Stimulated activated CD4-positive, alpha-beta T cell treated with anti-CD3 and anti-CD28 coated beads, Interleukin-1b, Interleukin-23, amount 100 ng/mL, for 24 hours (primary cell): Measurements from ENCODE around the gene DNAL1.
"Not testable (repeated sequence)": the region's sequence is repeated elsewhere in the genome, so short reads cannot be mapped to it uniquely, and the experiment has no call there.

ENCODE experiments used
- DNase-seq, 4 experiments: peaks; one replicate each; pipeline ENCODE4 v3.0.0-alpha.2; 2020; ENCODE audit warnings: low read depth in 4 of 4, low spot score in 1 of 4

Gene DNAL1, protein sequence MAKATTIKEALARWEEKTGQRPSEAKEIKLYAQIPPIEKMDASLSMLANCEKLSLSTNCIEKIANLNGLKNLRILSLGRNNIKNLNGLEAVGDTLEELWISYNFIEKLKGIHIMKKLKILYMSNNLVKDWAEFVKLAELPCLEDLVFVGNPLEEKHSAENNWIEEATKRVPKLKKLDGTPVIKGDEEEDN

DNA sequence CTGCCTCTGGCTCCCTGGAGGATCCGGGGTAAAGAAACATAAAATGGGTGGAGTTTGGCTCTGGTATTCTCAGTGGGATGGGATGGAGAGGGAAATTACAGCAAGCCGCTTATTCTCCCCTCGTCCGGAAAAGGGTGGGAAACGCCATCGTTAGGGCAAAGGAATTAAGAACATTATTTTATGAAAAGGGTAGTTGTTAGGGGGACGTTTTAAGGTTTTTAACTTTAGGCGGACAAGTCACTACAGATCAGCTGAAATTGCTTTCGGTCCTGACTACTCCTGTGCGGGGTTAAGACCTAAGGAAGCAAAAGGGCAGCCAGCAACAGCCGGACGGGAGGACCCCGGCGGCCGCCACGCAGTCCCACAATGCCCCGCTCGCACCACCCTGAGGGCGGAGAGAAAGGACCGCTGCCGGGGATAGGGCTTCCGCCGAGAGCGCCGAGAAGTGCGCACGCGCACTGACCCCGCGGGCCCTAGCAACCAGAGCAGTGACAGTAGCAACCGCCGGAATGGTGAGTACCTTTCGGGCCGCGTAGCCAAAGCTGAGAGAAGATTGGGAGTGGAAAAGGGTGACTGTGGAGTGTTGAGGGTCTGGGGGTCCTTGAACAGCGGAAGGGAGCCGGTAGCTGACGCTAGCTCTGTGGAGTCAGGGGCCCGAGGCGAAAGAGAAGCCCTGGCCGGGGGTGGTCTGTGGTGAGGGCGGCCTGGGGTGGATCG is at the start of gene DNAL1:
Gene DNAL1, plus strand, starts transcription at position 456 of the 717 bp plus-strand sequence. Its CDS starts 54 bp downstream, at position 510.
- DNase-seq, result peak; percentile 69 to 89 (median 85)

DNA sequence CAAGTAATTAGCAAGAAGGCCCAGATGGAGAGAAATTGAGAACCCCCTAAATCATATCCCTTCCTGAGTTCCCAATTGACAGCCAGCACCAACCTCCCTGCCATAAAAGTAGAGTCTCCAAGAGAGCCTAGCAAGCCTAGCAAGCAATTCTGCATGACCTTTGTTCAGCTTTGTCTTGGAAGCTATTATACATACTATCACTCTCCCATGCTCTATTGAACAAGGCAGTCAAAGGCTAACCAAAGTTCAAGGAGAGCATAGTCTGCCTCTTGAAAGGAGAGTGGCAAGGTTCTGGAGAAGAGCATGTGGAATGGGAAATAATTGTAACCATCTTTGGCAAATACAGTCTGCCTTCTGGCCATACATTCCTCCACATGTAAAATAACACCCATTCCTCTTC is 45.3 kb upstream of the DNAL1 start:
- DNase-seq, result no peak

DNA sequence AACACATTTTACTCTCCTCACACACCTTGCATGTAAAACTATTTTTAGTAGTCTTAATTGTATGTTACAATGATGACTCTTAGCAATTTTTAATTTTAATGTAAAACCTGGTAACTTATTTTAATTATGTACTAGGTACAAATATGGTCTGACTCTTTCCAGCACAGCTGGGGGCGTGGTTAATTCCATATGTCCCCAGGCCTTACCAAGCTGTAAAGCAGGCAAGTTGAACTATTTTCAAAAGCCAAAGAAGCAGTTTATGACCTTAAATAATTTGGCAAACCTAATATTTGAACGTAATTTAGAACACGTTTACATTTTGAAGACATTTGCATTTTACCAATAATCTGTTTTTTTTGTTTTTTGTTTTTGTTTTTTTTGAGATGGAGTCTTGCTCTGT is 41.8 kb upstream of the DNAL1 start:
- no peak for DNase-seq

DNA sequence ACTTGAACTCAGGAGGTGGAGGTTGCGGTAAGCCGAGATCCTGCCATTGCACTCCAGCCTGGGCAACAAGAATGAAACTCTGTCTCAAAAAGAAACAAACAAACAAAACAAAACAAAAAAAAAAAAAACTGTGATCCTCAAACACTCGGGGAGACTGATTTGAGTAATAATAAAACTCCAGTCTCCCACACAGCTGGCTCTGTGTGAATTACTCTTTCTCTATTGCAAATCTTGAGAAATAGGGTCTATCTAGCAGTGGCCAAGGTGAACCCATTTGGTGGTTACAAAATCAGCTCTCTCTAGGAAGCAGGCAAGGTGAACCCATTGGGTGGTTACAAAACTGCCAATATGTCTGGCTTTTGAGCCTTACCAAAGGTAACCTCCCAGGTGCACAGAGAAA is 38.5 kb upstream of the DNAL1 start:
- no peak for DNase-seq

DNA sequence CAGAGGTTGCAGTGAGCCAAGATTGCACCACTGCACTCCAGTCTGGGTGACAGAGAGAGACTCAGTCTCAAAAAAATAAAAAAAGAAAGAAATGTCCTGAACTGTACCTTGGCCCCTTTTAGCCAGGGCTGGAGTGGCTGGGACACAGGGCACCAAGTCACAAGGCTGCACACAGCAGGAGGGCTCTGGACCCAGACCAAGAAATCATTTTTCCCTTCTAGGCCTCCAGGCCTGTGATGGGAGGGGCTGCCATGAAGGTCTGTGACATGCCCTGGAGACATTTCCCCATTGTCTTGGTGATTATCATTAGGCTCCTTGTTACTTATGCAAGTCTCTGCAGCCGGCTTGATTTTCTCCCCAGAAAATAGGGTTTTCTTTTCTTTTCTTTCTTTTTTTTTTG is 37.5 kb upstream of the DNAL1 start:
- no peak for DNase-seq

DNA sequence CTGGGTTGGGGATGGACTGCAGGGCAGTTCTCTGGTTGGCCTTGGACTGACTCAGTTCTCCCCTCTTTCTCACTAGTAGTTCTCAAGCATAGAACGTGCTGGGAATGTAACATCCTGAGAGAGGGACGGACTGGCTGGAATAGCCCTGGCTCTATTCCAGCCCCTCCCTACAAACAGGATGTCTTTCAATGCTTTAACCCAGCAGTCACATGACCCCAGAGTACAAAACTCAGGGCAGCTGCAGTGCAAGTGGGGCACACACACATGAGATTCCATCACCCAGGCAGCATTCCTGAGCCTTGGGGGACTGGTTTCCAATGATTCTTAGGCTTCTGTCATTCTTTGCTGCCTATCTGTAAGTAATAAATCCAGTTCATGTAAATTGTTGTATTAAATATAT is 34.1 kb upstream of the DNAL1 start:
- DNase-seq, result no peak

DNA sequence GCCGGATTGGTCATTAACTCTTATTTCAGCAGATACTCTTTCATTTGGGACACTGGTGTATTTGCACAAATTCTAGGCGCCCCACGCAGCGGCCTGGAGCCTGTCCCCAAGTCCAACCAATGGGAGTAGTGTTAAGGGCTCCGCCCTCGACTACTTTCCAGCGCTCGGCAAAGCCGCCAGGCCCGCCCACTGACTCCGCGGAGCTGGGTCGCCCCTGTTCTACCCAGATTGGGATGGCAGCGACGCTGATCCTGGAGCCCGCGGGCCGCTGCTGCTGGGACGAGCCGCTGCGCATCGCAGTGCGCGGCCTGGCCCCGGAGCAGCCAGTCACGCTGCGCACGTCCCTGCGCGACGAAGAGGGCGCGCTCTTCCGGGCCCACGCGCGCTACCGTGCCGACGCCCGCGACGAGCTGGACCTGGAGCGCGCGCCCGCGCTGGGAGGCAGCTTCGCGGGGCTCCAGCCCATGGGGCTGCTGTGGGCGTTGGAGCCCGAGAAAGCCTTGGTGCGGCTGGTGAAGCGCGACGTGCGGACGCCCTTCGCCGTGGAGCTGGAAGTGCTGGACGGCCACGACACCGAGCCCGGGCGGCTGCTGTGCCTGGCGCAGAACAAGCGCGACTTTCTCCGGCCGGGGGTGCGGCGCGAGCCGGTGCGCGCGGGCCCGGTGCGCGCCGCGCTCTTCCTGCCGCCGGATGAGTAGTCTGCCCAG is 32.3 kb upstream of the DNAL1 start, which contains the start of gene ACOT6:
Gene ACOT6, plus strand, starts transcription at position 179 of the 707 bp plus-strand sequence. Its CDS starts 55 bp downstream, at position 234.
- DNase-seq, result peak; percentile 16 to 64 (median 30)

DNA sequence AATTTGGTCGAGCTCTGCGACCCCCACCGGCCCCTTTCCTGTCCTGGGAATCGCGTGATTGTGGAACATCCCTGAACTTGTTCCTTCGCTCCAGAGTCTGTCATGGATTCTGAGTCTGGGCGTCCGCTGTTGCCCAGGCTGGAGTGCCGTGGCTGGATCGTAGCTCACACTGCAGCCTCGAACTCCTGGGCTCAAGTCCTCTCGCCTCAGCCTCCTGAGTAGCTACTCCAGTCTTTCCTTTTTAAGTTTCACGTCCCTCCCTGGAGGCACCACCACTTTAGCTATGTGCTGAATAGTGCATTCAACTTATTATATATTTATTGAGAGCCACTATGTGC is 31.8 kb upstream of the DNAL1 start:
- DNase-seq, result no peak

DNA sequence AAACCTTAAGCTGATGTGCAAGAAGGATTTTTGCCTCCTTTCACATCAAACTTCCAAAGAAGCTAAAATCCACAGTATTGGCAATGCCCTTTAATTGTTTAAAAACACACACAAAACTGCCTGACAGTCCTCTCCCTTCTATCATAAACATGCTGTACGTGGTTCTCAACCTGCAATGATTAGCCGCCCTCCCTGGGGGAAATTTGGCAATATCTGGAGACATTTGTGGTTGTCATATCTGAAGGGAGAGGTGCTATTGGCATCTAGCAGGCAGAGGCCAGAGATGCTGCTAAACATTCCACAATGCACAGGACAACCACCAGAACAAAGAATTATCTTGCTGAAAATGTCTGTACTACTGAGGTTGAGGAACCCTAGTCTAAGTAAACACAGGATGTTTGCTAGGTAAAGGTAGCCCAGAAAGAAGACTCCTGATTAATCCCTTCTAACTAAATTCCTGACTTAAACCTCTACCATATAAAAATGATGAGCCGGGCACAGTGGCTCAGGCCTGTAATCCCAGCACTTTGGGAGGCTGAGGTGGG is 31.3 kb upstream of the DNAL1 start:
- no peak for DNase-seq

DNA sequence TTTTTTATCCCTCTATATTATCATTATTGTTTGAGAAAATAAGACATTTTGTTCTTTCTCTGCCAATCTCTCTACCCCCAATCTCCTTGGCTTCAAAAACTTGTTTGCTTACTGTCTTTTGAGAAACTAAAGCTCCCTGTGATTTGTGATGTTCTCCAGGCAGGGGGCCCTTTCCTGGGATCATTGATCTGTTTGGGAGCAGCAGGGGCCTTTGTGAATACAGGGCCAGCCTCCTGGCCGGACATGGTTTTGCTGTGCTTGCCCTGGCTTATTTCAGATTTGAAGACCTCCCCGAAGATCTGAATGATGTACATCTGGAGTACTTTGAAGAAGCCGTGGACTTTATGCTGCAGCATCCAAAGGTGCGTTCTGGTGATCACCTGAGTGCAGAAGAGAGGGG is 28.0 kb upstream of the DNAL1 start:
- no peak for DNase-seq

DNA sequence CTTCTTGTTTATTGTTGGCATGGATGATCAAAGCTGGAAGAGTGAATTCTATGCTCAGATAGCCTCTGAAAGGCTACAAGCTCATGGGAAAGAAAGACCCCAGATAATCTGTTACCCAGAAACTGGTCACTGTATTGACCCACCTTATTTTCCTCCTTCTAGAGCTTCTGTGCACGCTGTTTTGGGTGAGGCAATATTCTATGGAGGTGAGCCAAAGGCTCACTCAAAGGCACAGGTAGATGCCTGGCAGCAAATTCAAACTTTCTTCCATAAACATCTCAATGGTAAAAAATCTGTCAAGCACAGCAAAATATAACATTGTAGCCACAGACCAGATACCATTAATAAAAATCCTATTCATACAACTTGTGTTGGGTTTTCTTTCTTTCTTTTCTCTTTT is 25.3 kb upstream of the DNAL1 start:
- DNase-seq, result no peak

DNA sequence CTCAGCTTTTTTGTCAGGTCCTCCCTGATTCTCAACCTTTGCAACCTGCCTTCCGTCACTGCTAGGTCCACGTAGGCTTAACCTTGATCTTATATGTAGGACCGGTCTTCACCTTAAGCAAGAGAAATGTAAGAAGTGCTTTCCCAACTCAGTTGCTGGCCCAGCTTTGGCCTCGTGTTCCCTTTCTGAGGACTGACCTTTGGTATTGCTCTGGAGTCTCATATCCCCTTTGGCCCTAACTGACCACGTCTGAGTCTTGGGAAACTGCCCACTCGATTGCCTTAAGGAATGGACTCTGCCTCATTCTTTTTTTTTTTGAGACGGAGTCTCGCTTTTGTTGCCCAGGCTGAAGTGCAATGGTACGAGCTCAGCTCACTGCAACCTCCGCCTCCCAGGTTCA is 24.5 kb upstream of the DNAL1 start:
- no peak for DNase-seq

DNA sequence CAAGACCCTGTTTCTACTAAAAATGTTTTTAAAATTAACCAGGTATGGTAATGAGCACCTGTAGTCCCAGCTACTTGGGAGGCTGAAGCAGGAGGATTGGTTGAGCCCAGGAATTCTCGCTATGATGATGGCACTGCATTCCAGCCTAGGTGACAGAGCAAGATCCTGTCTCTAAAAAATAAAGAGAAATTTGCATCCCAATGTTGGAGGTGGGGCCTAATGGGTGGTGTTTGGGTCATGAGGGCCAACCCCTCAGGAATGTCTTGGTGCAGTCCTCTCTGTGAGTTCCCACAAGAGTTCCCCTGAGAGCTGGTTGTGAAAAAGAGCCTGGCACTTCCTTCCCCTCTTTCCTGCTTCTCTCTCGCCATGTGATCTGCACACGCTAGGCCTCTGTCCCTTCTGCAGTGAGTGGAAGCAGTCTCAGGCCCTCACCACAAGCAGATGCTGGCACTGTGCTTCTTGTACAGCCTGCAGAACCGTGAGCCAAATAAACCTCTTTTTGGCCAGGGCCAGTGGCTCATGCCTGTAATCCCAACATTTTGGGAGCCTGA is 21.2 kb upstream of the DNAL1 start:
- DNase-seq, result no peak

DNA sequence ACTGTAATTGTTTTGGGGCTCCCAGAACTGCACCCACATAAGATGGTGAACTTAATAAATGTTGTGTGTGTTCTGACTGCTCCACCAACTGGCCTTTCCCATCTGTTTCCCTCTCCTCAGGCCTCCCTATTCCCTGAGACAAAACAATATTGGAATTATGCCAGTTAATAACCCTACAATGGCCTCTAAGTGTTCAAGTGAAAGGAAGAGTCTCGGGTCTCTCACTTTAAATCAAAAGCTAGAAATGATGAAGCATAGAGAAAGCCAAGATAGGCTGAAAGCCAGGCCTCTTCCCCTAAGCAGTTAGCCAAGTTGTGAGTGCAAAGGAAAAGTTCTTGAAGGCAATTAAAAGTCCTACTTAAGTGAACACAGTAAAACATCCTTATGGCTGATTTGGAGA is 19.1 kb upstream of the DNAL1 start:
- no peak for DNase-seq

DNA sequence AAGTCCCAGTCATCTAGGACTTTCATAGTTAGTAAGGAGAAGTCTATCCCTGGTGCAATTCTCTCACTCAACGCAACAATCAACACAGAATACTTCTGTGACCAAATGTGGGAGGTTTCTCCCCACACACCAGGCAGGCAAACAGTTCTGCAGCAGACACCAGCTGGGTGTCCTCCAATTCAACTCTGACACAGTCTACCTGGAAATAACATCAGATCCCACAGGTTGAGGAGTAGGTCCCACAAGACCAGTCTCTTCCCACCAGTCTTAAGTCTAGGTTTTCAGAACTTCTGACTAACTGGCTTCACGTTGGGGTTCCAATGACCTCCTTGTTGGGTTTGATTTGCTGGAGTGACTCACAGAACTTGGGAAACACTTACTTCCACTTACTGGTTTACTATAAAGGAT is 17.6 kb upstream of the DNAL1 start:
- no peak for DNase-seq

DNA sequence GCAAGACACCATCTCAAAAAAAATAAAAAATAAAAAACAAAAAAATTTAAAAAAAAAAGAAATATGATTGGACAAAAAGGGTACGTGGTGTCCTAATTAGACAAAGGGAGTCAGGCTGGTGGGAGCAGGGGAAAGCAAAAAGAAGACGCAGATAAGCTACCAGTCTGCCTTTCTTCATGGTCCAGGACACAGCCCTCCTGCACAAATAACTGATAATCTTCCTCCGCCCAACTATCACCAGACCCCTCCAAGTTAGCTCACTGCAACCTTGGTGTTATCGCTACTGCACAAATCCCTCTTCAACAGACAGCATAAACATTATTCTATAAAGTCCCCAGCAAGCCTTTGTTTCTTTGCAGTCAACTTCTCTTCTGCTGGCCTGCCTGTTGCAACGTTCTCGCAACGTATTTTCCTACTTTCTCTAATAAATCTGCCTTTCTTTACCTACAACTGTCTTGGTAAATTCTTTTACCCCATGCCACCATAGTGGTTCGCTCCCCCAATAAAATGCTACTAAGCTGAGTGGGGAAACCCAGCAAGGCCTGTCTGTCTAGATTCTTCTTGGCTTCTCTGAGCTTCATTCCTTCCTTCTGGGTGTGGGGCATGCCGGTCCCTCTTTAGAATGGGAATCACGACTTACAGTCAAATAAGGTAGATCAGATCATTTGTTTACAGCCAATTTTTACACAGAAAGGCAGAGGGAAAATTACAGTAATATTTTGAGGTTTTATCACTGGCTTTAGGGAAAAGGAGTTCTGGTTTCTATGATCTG is 14.6 kb upstream of the DNAL1 start:
- DNase-seq, result no peak

DNA sequence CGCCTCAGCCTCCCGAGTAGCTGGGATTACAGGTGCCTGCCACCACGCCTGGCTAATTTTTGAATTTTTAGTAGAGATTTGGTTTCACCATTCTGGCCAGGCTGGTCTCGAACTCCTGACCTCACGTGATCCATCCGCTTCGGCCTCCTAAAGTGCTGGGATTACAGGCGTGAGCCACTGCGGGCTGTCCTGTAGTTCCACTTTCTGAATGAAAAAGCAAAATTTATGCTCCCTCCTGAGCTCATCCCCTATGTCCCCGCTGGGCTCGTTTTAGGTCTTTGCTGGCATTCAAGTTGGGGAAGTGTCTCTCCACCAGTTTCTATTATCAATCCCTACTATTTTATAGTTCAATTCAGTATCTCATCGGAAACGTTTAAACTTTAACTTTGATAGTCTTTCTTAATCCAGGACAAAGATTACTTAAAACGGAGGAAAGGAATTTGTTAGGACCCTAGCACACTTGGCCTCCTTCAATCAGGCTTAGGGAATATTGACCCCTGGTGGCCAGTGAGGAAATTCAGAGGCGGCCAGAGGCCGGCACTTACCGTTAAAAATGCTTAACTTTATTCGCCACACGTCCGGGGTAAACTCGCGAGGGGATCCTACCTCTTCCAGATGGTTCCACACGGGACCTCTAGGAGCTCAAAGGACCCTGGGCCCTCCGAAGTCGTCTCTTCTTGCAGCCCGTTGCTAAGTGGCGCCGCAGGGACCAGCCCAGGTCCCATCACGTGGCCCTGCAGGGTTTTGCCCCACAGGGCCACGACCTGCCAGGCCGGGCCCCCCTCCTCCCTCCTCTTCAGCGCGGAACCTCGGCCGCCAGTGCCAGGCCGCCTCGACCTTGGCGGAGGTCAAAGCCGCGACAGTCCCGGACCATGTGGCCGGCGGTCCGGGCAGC is 11.4 kb upstream of the DNAL1 start:
- DNase-seq, result peak in 2 of 4 experiments; percentile 27 to 48

DNA sequence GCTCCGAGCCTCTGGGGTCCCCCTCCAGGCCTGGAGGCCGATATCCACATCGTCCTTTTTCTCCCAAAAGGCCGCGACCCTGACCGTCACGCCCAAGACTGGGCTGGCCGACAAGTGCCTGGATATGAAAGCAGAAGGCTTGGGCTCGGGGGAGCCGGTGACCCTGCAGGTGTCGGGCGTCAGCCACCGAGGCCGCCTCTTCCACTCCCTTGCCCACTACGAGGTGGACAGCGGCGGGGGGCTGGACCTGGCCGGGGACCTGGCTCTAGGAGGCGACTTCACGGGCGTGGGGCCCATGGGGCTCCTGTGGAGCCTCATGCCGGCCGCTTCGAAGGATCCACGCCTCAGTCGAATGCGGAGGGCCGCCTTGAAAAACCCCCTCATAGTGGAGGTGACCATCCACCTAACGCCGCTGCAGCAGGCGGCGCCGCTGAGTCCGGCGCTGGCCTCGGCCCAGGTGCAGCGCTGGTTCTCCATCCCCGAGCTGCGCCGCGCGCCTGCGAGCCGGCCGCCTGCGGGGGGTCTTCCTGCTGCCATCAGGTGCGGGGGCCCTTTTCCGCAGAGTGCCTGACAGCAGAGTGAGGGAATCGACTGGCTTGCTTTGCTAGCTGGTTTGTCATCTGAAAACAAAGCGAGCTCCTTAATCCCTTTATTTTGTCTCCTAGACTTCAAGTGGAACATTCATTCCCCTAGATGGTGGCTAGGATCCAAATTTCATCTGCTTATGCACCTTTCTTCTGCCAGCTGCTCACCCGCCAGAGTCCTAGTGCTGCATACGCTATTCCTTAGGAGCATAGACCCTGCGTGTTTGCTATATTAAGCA is 10.6 kb upstream of the DNAL1 start:
- no peak for DNase-seq

DNA sequence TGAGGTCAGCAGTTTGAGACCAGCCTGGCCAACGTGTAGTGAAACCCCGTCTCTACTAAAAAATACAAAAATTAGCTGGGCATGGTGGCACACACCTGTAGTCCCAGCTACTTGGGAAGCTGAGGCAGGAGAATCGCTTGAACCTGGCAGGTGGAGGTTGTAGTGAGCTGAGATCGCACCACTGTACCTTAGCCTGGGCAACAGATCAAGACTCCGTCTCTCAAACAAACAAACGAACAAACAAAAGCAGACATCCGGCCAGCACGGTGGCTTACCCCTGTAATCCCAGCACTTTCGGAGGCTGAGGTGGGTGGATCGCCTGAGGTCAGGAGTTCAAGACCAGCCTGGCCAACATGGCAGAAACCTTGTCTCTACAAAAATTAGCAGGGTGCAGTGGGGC is 8.4 kb upstream of the DNAL1 start:
- DNase-seq, result not testable (repeated sequence)
